Omental fat pad (tissue), 4 donors: ENCODE data around the gene FXYD2. TPM values are rescaled to one million over a fixed set of nuclear protein-coding genes. Genes with fewer than 3 reads are reported as not detected.

Experiments
- ATAC-seq: fragments of 150-250 bp; one replicate; pipeline ENCODE4 v1.9.1; 2016; ENCODE audit warnings: mild to moderate bottlenecking, moderate library complexity; ENCODE audit not compliant: low FRiP score
- DNase-seq: peaks from one replicate; pipeline ENCODE4 v3.0.0-alpha.2; 2019; ENCODE audit warnings: low spot score
- total RNA-seq, 4 donors: library from RNA; depleted of rRNA; stranded (reverse); fragments of >200 nt; gene quantifications; one replicate each; pipeline ENCODE4 v1.1.0, GENCODE V29; 2016
- TF ChIP-seq, protein P1 (sequence below), 3 donors: fragments of 450-650 bp; IDR thresholded peaks; one replicate each; pipeline ENCODE4 v1.5.1; 2016 to 2017; ENCODE audit warnings: antibody characterized with exemption in 3 of 3, mild to moderate bottlenecking in 3 of 3, moderate library complexity in 2 of 3

Gene FXYD2
- total RNA-seq, 4 donors from 2014 or later: 1.1 to 4.3 (median 2.0) TPM

DNA sequence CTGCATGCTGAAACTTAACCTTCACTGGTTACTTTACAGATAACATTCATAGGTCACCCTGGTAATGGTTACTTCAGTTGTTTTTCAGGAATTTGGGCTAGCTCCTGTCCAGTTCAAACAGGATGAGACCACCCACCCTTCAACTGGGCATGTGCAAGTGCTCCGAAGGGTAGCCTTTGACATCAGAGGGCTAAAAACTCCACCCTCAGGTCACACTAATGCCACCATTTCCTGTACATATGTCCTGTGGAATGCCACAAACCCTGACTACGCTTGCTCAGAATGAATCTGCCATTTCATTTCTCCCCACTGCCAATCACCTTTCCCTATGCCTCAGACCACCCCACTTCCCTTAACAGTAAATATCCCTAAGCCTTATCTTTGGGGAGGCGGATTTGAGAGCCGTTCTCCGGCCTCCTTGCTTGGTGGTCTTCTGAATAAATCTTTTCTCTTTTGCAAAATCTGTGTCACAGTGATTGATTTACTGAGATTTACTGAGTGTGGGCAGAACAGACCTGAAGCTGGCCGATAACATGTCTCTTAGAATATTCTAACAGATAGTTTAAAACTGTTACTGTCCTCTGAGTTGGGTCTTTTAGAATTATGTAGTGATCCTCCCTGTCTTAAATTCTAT is 25.4 kb upstream of the FXYD2 start:
- DNase-seq (no peak), ATAC-seq (no peak)
- TF ChIP-seq, protein P1, sequence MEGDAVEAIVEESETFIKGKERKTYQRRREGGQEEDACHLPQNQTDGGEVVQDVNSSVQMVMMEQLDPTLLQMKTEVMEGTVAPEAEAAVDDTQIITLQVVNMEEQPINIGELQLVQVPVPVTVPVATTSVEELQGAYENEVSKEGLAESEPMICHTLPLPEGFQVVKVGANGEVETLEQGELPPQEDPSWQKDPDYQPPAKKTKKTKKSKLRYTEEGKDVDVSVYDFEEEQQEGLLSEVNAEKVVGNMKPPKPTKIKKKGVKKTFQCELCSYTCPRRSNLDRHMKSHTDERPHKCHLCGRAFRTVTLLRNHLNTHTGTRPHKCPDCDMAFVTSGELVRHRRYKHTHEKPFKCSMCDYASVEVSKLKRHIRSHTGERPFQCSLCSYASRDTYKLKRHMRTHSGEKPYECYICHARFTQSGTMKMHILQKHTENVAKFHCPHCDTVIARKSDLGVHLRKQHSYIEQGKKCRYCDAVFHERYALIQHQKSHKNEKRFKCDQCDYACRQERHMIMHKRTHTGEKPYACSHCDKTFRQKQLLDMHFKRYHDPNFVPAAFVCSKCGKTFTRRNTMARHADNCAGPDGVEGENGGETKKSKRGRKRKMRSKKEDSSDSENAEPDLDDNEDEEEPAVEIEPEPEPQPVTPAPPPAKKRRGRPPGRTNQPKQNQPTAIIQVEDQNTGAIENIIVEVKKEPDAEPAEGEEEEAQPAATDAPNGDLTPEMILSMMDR (IDR thresholded peaks at IDR 0.05): no peak

DNA sequence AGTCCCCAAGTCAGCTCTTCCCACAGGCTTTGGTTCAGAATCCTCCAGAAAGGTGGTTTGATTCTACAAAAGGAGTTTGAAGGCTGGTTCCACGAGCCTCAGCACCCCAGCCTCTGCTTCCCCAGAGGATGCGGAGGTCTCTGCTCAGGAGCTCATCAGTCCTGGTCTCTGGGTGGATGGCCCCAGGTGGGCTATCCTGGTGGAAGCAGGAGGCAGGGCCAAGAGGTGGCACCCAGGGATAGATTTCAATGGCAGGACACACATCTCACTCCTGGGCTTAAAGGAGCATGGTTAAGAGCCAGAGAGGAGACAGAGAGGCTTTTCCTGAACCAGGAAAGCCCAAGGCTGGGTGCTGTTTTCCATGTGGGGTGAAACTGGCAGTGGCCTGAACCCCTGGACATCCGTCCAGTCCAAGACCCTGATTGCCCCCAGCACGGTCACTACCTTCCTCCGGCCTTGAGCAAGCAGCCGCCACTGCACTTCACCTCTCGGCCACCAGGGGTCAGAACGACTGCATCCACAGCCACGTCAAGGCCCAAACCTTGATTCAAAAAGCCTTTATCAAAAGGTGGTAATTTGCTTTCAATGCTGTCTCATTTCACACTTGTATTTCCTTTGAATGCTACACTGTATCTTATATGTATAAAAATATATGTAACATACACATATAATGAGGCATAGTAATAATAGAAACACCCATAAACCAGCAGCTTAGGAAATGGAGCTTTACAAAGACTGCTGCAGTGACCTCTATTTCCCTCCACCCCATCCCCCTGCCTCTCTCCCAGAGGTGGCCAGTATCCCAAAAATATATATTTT is 19.3 kb upstream of the FXYD2 start:
- TF ChIP-seq, protein P1 (IDR thresholded peaks at IDR 0.05): peak in 2 of 3 donors; percentile 98
- ATAC-seq (no peak), DNase-seq (peak; percentile 91)

DNA sequence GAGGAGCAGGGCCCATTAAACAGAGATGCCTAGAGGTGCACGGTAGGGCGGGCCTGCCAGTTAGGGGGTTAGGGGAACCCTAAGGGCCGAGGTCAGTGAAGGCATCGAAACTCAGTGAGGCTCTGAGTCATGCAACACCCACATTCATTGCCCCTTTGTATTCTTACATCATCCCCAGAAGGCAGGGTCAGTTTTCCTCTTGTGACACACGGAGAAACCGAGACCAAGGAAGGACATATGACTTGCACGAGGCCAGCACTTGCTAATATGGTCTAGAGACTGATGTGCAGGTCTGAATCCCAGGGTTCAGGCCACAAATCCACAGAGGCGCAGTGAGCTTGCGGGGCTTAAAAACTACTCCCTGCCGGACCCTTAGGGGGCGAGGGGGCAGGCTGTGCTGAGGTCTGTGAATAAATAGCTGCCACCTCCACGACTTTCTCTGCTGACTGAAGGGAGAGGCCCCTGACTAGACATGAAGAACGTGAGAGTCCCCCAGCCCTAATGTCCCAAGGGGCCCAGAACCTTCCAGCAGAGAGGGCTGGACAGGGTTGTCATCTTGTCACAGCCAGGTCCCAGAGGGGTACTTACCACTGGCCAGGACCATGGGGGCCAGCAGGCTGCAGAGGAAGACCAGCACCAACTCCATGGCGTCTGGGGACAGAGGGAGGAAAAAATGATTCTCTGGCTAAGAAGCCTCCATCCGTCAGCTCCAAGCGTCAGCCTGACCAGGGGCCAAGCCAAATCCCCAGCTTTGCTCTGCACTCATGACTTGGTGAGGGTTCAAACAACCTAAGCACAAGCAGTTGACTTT is 17.8 kb upstream of the FXYD2 start:
- TF ChIP-seq, protein P1 (IDR thresholded peaks at IDR 0.05): no peak
- DNase-seq (no peak), ATAC-seq (peak; percentile 21)

DNA sequence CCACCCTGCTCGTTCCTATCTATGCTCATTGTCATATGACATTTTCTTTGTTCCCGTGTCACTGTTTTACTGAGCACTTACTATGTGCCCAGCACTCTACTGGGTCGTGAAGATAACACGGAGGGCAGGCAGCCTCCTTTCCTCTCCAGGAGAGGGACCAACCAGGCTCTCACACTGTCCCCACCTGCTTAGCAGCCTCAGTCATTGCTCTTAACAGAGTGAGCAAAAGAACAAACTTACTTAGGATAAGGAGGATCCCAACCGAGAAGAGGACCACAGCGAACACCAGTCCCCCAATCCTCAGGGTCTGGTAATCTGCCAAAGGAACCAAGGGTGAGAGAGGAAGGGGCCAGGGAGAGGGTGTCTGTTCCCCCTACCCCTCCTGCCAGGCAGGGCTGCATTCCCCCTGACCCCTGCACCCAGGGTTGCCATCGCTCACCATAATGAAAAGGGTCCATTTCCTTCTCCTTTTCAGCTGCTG is 17.0 kb upstream of the FXYD2 start:
- ATAC-seq: no peak
- TF ChIP-seq, protein P1 (IDR thresholded peaks at IDR 0.05): no peak
- no peak for DNase-seq

DNA sequence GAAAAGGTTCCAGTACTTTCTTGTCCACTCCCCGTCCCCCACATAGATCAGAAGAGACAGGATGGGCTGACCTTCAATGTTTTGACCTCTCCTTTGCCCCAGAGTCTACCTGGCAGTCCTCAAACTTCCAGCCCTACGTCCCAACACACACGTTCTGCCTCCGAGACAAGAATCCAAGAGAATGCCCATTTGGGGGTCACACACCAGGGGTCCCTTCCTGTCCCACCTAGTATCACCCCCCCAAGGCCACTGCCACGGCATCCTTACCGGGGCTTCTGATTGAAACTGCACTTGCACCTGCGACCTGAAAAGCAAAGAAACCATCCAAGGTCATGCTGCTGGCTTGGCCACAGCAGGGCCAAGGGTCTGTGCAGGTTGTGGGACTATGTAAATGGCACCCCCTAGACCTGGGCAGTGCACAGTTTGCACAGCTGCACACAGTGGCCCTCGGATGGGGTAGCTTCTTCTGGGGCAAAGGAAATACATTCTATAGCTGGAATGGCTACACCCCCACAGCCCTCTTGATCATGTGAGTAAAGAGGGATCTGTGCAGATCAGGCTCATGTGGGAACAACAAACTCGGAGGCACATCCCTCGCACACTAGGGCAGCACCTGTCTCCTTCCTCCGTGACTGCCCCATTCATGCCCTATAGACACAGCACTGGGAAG is 16.5 kb upstream of the FXYD2 start:
- DNase-seq (no peak), ATAC-seq (no peak)
- TF ChIP-seq, protein P1 (IDR thresholded peaks at IDR 0.05): no peak

DNA sequence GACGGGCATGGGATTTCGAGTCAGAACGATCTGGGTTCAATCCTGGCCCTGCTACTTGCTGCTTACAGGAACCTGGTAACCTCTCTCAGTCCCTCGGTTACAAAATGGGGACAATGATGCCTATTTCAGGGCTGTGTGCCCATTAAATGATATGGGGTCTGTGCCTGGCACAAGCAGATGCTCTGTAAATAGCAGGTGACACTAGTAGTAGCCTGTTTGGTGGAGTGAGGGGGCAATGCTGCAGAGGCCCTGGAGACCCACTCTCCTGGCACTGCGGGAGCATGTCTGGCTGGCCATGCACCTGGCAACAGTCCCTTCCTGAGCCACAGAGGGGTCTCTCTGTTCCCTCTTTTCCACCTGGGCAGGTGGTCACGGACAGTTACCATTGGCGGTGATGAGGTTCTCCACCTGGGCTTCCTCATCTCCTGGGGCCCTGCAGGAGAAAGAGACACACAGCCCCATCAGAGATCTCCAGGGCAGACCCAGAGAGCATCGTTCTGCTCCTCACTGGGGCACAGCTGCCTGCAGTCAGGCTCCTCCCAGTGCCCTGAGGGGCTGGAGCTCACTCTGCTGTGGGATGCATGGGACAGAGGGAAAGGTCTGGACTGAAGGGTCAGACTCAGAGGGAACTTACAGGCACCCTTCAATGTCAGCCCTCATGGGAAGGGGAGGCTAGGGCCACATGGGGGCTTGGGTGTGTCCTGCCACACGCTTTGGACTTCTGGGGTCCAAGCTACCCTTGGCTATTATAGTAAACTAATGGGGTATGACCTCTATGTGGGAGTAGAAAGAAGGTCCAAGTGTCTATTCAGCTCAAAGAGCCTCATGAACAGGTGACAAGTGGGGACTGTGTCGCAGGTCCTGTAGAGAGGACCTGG is 15.6 kb upstream of the FXYD2 start:
- ATAC-seq: no peak
- no peak for DNase-seq
- TF ChIP-seq, protein P1 (IDR thresholded peaks at IDR 0.05): no peak
